DMS114 treated with DMSO at 0.1 percent for 48 hours (cell line): ENCODE results near the gene PGAM5.

Experiments used
- DNase-seq: peaks from one replicate; lab custom pipeline; 2025; ENCODE audit not compliant: unreplicated experiment; lab: John Stamatoyannopoulos, UW

The PGAM5 gene

GRCh38 chr12:132719141-132719953, 8.7 kb downstream of the PGAM5 start:
- DNase-seq: no peak

GRCh38 chr12:132719954-132720324, 9.3 kb downstream of the PGAM5 start:
- no peak for DNase-seq

- no peak for DNase-seq
These were observed 10.1 kb downstream of the PGAM5 start for GRCh38 chr12:132720606-132721345.

GRCh38 chr12:132723015-132723763, 12.5 kb downstream of the PGAM5 start:
- no peak for DNase-seq

GRCh38 chr12:132723764-132724140, 13.1 kb downstream of the PGAM5 start:
- no peak for DNase-seq

- DNase-seq: no peak
These were observed 14.0 kb downstream of the PGAM5 start for GRCh38 chr12:132724506-132725241.

- DNase-seq: no peak
These were observed 15.7 kb downstream of the PGAM5 start for GRCh38 chr12:132726386-132726785.

GRCh38 chr12:132727091-132727794, 16.6 kb downstream of the PGAM5 start:
- no peak for DNase-seq

- no peak for DNase-seq
These were observed 17.9 kb downstream of the PGAM5 start for GRCh38 chr12:132728502-132728901.

- no peak for DNase-seq
These were observed 19.1 kb downstream of the PGAM5 start for GRCh38 chr12:132729541-132730320.

GRCh38 chr12:132730353-132730752, 19.7 kb downstream of the PGAM5 start:
- DNase-seq: no peak

GRCh38 chr12:132731574-132731973, 20.9 kb downstream of the PGAM5 start:
- DNase-seq: no peak

- no peak for DNase-seq
These were observed 23.6 kb downstream of the PGAM5 start for GRCh38 chr12:132734206-132734605.

- DNase-seq: no peak
These were observed 24.9 kb downstream of the PGAM5 start for GRCh38 chr12:132735496-132735895.

- DNase-seq: no peak
These were observed 25.7 kb downstream of the PGAM5 start for GRCh38 chr12:132736378-132736777.

GRCh38 chr12:132736913-132737312, 26.3 kb downstream of the PGAM5 start:
- DNase-seq: no peak

- no peak for DNase-seq
These were observed 29.1 kb downstream of the PGAM5 start for GRCh38 chr12:132739600-132740312.

GRCh38 chr12:132740313-132740646, 29.6 kb downstream of the PGAM5 start:
- DNase-seq: no peak

- no peak for DNase-seq
These were observed 30.0 kb downstream of the PGAM5 start for GRCh38 chr12:132740652-132741051.
